SK-N-SH (cell line): Measurements from ENCODE around the gene EIF4E2. TPM values are rescaled to one million over a fixed set of nuclear protein-coding genes. Genes with fewer than 3 reads are reported as not detected.

Experiments used
- CTCF ChIA-PET: fragments of 300-600, 350-600 bp; formaldehyde crosslinking; extraction: SDS; loops from one replicate; lab custom pipeline; 2021; lab: Yijun Ruan, JAX
- POLR2A ChIA-PET: fragments of 350-600 bp; sonication (Branson Sonifier 250); formaldehyde crosslinking; extraction: SDS; loops from one replicate; lab custom pipeline; 2020; ENCODE audit warnings: antibody characterized with exemption, inconsistent platforms; lab: Yijun Ruan, JAX
- DNase-seq: peaks from one replicate; pipeline ENCODE4 v3.0.0; 2012
- H2AFZ ChIP-seq: fragments of 200-600 bp; sonication (generic); 2 replicates; pipeline ENCODE4 v1.8.1; 2016; ENCODE audit warnings: antibody characterized with exemption, mild to moderate bottlenecking, low read depth
- H3F3A ChIP-seq: fragments of 200-600 bp; sonication (generic); replicated peaks from 2 replicates; pipeline ENCODE3; 2016; ENCODE audit warnings: antibody characterized with exemption, mild to moderate bottlenecking; ENCODE audit not compliant: insufficient read depth
- H3K27ac ChIP-seq, 2 experiments: fragments of 200-500 bp in 1 of 2; fragments of 200-600 bp in 1 of 2; sonication (Bioruptor generic) in 1 of 2; sonication (generic), shearing (Covaris generic) in 1 of 2; 2 replicates each; pipeline versions ENCODE4 v1.5.1 to v1.6.1; 2014 to 2016; ENCODE audit warnings: low read depth in 2 of 2, inconsistent platforms in 1 of 2, low read length in 1 of 2, mild to moderate bottlenecking in 1 of 2, mixed read lengths in 1 of 2
- H3K27me3 ChIP-seq: fragments of 200-600 bp; sonication (generic), shearing (Covaris generic); 2 replicates; pipeline ENCODE4 v1.6.1; 2016; ENCODE audit warnings: mixed run types; ENCODE audit not compliant: insufficient read depth
- H3K36me3 ChIP-seq, 2 experiments: fragments of 200-500 bp in 1 of 2; fragments of 200-600 bp in 1 of 2; sonication (Bioruptor generic) in 1 of 2; sonication (generic) in 1 of 2; replicated peaks in 1 of 2; 2 replicates each; pipeline versions ENCODE3 to v1.5.1; 2014 to 2016; ENCODE audit warnings: low read length in 1 of 2, mild to moderate bottlenecking in 1 of 2; ENCODE audit not compliant: insufficient read depth in 2 of 2, control insufficient read depth in 1 of 2
- H3K4me1 ChIP-seq, 2 experiments: fragments of 200-500 bp in 1 of 2; fragments of 200-600 bp in 1 of 2; sonication (Bioruptor generic) in 1 of 2; sonication (generic), shearing (Covaris generic) in 1 of 2; 2 replicates each; pipeline versions ENCODE4 v1.5.1 to v1.6.1; 2014 to 2016; ENCODE audit warnings: low read depth in 1 of 2, low read length in 1 of 2, mixed run types in 1 of 2; ENCODE audit not compliant: insufficient read depth in 2 of 2, control insufficient read depth in 1 of 2
- H3K4me2 ChIP-seq: fragments of 200-600 bp; sonication (generic), shearing (Covaris generic); 2 replicates; pipeline ENCODE4 v1.6.1; 2017; ENCODE audit warnings: mixed run types
- H3K4me3 ChIP-seq, 2 experiments: fragments of 200-500 bp in 1 of 2; fragments of 200-600 bp in 1 of 2; sonication (Bioruptor generic) in 1 of 2; sonication (generic), shearing (Covaris generic) in 1 of 2; 2 replicates each; pipeline versions ENCODE4 v1.5.1 to v1.8.1; 2014 to 2016; ENCODE audit warnings: low read depth in 2 of 2, inconsistent platforms in 1 of 2, low read length in 1 of 2, mild to moderate bottlenecking in 1 of 2, mixed read lengths in 1 of 2, moderate library complexity in 1 of 2
- H3K79me2 ChIP-seq: fragments of 200-600 bp; sonication (generic); 2 replicates; pipeline ENCODE4 v1.8.1; 2017; ENCODE audit warnings: mild to moderate bottlenecking; ENCODE audit not compliant: insufficient read depth
- H3K9ac ChIP-seq: fragments of 200-600 bp; sonication (generic); 2 replicates; pipeline ENCODE4 v1.6.1; 2017; ENCODE audit warnings: mixed run types
- H3K9me2 ChIP-seq: fragments of 200-600 bp; sonication (generic); 2 replicates; pipeline ENCODE4 v1.6.1; 2017; ENCODE audit warnings: mixed run types
- H3K9me3 ChIP-seq: fragments of 200-600 bp; sonication (generic); 2 replicates; pipeline ENCODE4 v1.6.1; 2017; ENCODE audit warnings: mixed run types, mild to moderate bottlenecking, moderate library complexity
- H4K20me1 ChIP-seq: fragments of 200-600 bp; sonication (generic); 2 replicates; pipeline ENCODE4 v1.6.1; 2017; ENCODE audit warnings: mild to moderate bottlenecking, mixed run types; ENCODE audit not compliant: insufficient read depth
- CHD2 ChIP-seq: fragments of 150-350 bp; IDR thresholded peaks from 2 replicates; pipeline ENCODE4 v1.6.1; 2018; ENCODE audit warnings: low read length; ENCODE audit not compliant: partially characterized antibody
- FOXJ3 ChIP-seq: sonication (generic); formaldehyde crosslinking; IDR thresholded peaks from 2 replicates; pipeline ENCODE4 v1.5.1; 2020; ENCODE audit warnings: mild to moderate bottlenecking, missing genetic modification reagents
- GATA2 ChIP-seq: sonication (generic); formaldehyde crosslinking; IDR thresholded peaks from 2 replicates; pipeline ENCODE4 v1.5.0; 2020; ENCODE audit warnings: mild to moderate bottlenecking, missing genetic modification reagents
- NRF1 ChIP-seq: IDR thresholded peaks from 2 replicates; pipeline ENCODE4 v1.6.1; 2012; ENCODE audit warnings: low read depth, mild to moderate bottlenecking, low read length
- POLR2AphosphoS5 ChIP-seq: IDR thresholded peaks from 2 replicates; pipeline ENCODE4 v1.6.1; 2012; ENCODE audit warnings: low read depth, low read length
- RCOR1 ChIP-seq: fragments of 150-350 bp; IDR thresholded peaks from 2 replicates; pipeline ENCODE4 v1.6.1; 2017; ENCODE audit warnings: antibody characterized with exemption, low read length
- RFX5 ChIP-seq: IDR thresholded peaks from 2 replicates; pipeline ENCODE4 v1.6.1; 2012; ENCODE audit warnings: mild to moderate bottlenecking, improper control_type of control experiment, low read length
- SIN3A ChIP-seq: IDR thresholded peaks from 2 replicates; pipeline ENCODE4 v1.6.1; 2012; ENCODE audit warnings: low read depth, mild to moderate bottlenecking, low read length, moderate library complexity, borderline replicate concordance
- TCF12 ChIP-seq: IDR thresholded peaks from 2 replicates; pipeline ENCODE4 v1.4.0; 2012
- WGBS: methylation state at CpG from one replicate; pipeline ENCODE4 v1.1.6; 2017; ENCODE audit warnings: low lambda C conversion rate; 5-methylcytosine and 5-hydroxymethylcytosine counted together
- polyA plus RNA-seq, 3 experiments: library from polyadenylated mRNA; depleted of rRNA; stranded (reverse); fragments of >200 nt; gene quantifications; 2 replicates each; pipeline ENCODE4 v1.2.3, GENCODE V29; 2012
- TF ChIP-seq, protein P1 (sequence below): fragments of 200-600 bp; sonication (generic); IDR thresholded peaks from 2 replicates; pipeline ENCODE4 v1.6.1; 2017; ENCODE audit warnings: antibody characterized with exemption, mild to moderate bottlenecking, moderate library complexity
- TF ChIP-seq, protein P2 (sequence below): IDR thresholded peaks from 2 replicates; pipeline ENCODE4; 2012
- TF ChIP-seq, protein P3 (sequence below): IDR thresholded peaks from 2 replicates; pipeline ENCODE4 v1.4.0; 2012; ENCODE audit warnings: low read depth
- TF ChIP-seq, protein P4 (sequence below): fragments of 150-350 bp; IDR thresholded peaks from 2 replicates; pipeline ENCODE4 v1.6.1; 2017; ENCODE audit warnings: antibody characterized with exemption, low read length, low read depth, borderline replicate concordance
- TF ChIP-seq, protein P5 (sequence below): IDR thresholded peaks from 2 replicates; pipeline ENCODE4 v1.4.0; 2012; ENCODE audit warnings: low read depth, borderline replicate concordance

The EIF4E2 gene
- polyA plus RNA-seq, 1 of the 3 experiments (the other 2 are of a cell fraction) = 29.1 TPM

DNA sequence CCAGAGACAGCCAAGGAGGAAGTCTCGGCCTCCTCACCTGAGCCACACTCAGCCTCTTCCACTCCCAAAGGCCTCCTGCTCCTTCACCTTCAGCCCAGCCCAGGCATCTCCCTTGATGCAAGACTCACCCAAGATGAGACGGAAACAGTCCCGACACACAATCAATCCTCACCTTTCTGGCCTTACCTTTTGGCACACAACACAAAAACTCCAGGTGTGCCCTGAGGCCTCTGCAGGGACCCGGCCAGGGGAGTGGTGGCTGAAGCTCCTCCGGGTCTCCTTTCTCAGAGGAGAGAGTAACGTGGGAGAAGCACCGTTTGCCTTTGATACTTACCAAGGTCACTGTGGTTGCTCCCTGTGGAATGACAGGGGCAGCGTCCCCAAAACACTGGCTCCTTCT lies 59.1 kb downstream of the EIF4E2 start (continued):
- TF ChIP-seq, protein P1, sequence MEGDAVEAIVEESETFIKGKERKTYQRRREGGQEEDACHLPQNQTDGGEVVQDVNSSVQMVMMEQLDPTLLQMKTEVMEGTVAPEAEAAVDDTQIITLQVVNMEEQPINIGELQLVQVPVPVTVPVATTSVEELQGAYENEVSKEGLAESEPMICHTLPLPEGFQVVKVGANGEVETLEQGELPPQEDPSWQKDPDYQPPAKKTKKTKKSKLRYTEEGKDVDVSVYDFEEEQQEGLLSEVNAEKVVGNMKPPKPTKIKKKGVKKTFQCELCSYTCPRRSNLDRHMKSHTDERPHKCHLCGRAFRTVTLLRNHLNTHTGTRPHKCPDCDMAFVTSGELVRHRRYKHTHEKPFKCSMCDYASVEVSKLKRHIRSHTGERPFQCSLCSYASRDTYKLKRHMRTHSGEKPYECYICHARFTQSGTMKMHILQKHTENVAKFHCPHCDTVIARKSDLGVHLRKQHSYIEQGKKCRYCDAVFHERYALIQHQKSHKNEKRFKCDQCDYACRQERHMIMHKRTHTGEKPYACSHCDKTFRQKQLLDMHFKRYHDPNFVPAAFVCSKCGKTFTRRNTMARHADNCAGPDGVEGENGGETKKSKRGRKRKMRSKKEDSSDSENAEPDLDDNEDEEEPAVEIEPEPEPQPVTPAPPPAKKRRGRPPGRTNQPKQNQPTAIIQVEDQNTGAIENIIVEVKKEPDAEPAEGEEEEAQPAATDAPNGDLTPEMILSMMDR = no peak
- TF ChIP-seq, protein P2, sequence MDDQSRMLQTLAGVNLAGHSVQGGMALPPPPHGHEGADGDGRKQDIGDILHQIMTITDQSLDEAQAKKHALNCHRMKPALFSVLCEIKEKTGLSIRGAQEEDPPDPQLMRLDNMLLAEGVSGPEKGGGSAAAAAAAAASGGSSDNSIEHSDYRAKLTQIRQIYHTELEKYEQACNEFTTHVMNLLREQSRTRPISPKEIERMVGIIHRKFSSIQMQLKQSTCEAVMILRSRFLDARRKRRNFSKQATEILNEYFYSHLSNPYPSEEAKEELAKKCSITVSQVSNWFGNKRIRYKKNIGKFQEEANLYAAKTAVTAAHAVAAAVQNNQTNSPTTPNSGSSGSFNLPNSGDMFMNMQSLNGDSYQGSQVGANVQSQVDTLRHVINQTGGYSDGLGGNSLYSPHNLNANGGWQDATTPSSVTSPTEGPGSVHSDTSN = no peak
- no peak for TF ChIP-seq NRF1
- TF ChIP-seq, protein P3, sequence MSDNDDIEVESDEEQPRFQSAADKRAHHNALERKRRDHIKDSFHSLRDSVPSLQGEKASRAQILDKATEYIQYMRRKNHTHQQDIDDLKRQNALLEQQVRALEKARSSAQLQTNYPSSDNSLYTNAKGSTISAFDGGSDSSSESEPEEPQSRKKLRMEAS = no peak
- no peak for TF ChIP-seq GATA2 (CRISPR knock-in tag)
- no peak for TF ChIP-seq POLR2AphosphoS5
- TF ChIP-seq, protein P4, sequence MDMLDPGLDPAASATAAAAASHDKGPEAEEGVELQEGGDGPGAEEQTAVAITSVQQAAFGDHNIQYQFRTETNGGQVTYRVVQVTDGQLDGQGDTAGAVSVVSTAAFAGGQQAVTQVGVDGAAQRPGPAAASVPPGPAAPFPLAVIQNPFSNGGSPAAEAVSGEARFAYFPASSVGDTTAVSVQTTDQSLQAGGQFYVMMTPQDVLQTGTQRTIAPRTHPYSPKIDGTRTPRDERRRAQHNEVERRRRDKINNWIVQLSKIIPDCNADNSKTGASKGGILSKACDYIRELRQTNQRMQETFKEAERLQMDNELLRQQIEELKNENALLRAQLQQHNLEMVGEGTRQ = no peak

DNA sequence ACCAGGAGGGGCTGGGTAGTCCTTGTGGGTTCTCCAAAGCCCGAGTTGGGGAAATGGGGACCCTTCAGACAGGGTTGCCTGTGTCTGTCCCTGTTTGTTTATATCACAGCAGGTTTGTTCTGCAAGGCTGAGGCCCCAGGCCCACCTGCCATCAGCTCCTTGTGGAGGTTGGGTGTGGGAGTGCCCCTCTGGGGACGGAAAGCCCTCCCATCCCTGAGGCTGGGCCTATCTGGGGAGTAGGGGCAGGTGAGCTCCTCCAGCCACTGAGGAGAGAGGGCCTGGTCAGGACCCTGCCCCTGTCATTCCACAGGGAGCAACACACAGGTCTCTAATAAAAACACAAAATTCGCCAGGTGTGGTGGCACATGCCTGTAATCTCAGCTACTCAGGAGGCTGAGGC lies 59.6 kb downstream of the EIF4E2 start:
- TF ChIP-seq CHD2 (no peak), SIN3A (no peak), FOXJ3 (CRISPR knock-in tag) (no peak), GATA2 (CRISPR knock-in tag) (no peak), RCOR1 (no peak), RFX5 (no peak), TCF12 (no peak)
- TF ChIP-seq, protein P5, sequence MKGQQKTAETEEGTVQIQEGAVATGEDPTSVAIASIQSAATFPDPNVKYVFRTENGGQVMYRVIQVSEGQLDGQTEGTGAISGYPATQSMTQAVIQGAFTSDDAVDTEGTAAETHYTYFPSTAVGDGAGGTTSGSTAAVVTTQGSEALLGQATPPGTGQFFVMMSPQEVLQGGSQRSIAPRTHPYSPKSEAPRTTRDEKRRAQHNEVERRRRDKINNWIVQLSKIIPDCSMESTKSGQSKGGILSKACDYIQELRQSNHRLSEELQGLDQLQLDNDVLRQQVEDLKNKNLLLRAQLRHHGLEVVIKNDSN = no peak
- H3K27ac ChIP-seq = no peak overlapping the region
- no peaks in the 10 kb centered on the region for H3K36me3 ChIP-seq
- no peaks in the 10 kb centered on the region for H3K27me3 ChIP-seq
- H3K79me2 ChIP-seq = no peaks in the 10 kb centered on the region
- H3K9me2 ChIP-seq = no peaks in the 10 kb centered on the region
- no peak overlapping the region for H3K4me3 ChIP-seq
- no peak overlapping the region for H3K9ac ChIP-seq
- no peaks in the 10 kb centered on the region for H3F3A ChIP-seq
- WGBS = 17% methylated on average over 1 of the region's 3 CpGs
- H4K20me1 ChIP-seq = no peaks in the 10 kb centered on the region
- no peak overlapping the region for H3K4me2 ChIP-seq
- H2AFZ ChIP-seq = no peak overlapping the region
- DNase-seq = no peak
- no peaks in the 10 kb centered on the region for H3K4me1 ChIP-seq
- ChIA-PET CTCF (interaction anchor here (0.6 to 1.3 kb wide), 2 partner anchors 97 to 370 kb away, joined by 3 to 4 read pairs; no protein-coding TSS in a partner anchor), POLR2A (interaction anchor here (0.6 kb wide), 2 partner anchors 176 to 417 kb away, joined by 3 read pairs; no protein-coding TSS in a partner anchor)
- H3K9me3 ChIP-seq = no peaks in the 10 kb centered on the region
